ENCODE data around the gene TPBGL. TPM values are rescaled to one million over a fixed set of nuclear protein-coding genes. Genes with fewer than 3 reads are reported as not detected.

TPBGL gene
- total RNA-seq, 4 donors from 2014 or later: 0.26 to 0.40 (median 0.33) TPM; not detected in 1

- Histone ChIP-seq H3K36me3 (peaks cover 0 to 7% (median 4%) of the 10 kb centered on the region in 4 donors), H3K9me3 (no peaks in the 10 kb centered on the region), H3K4me3 (no peak overlapping the region), H3K27me3 (no peaks in the 10 kb centered on the region), H3K4me1 (peaks cover 14 to 38% (median 33%) of the 10 kb centered on the region in 4 donors), H3K27ac (replicated peaks in 1 of 4) (no peak overlapping the region)
- intact Hi-C loops (cut with DNase I): no loop called here
- no peak for TF ChIP-seq POLR2A (IDR thresholded peaks at IDR 0.05; ENCODE audit: low read depth)
- no peak for TF ChIP-seq CTCF (IDR thresholded peaks at IDR 0.05)
- TF ChIP-seq EP300 (IDR thresholded peaks at IDR 0.05): no peak
- no peak for TF ChIP-seq POLR2AphosphoS5 (IDR thresholded peaks at IDR 0.05)
- WGBS: 49% methylated on average over 10 of the region's 10 CpGs
- DNase-seq (ENCODE audit: extremely low spot score): no peak
These were observed 20.0 kb downstream of the TPBGL start for GRCh38 chr11:75260396-75261170.

DNA sequence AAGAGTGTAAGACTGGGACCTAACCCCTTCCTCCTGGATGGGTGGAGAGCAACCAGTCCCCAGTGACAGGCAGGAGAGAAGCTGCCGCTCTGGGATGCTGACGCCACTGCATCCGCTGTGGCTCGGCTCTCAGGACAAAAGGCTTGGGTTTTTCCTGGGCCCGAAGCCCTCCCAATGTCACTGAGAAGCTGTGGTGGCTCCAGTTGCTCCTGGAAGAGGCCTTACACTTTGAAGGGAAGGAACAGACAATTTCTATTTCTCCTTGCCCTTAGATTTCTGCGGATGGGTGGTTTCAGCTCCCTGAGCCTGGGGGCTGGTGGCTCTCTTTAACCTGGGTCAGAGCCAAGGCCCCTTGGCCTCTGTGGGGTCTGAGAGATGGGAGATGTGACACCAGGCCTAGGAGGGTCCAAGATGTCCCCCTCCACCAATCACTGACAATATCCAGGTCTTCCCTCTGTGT is 21.4 kb downstream of the TPBGL start:
- H3K4me1 ChIP-seq: peaks cover 14 to 42% (median 33%) of the 10 kb centered on the region in 4 donors
- H3K27ac ChIP-seq (replicated peaks in 1 of 4): no peak overlapping the region
- no peaks in the 10 kb centered on the region for H3K27me3 ChIP-seq
- DNase-seq (ENCODE audit: extremely low spot score): no peak
- intact Hi-C loops (cut with DNase I): no loop called here
- H3K36me3 ChIP-seq: peaks cover 7 to 20% (median 15%) of the 10 kb centered on the region in 4 donors
- H3K9me3 ChIP-seq: no peaks in the 10 kb centered on the region
- no peak overlapping the region for H3K4me3 ChIP-seq
- WGBS: 83% methylated on average over 6 of the region's 6 CpGs
- peak in 1 of 2 donors; percentile 20 for TF ChIP-seq POLR2AphosphoS5 (IDR thresholded peaks at IDR 0.05)
- no peak for TF ChIP-seq EP300 (IDR thresholded peaks at IDR 0.05)

- DNase-seq (ENCODE audit: extremely low spot score): no peak
- Histone ChIP-seq H3K27ac (replicated peaks in 1 of 4) (no peak overlapping the region), H3K4me3 (no peak overlapping the region), H3K27me3 (no peaks in the 10 kb centered on the region), H3K4me1 (peaks cover 14 to 42% (median 33%) of the 10 kb centered on the region in 4 donors), H3K36me3 (peaks cover 12 to 25% (median 20%) of the 10 kb centered on the region in 4 donors), H3K9me3 (no peaks in the 10 kb centered on the region)
- intact Hi-C loops (cut with DNase I): no loop called here
- TF ChIP-seq POLR2A (IDR thresholded peaks at IDR 0.05; ENCODE audit: low read depth): no peak
- no peak for TF ChIP-seq POLR2AphosphoS5 (IDR thresholded peaks at IDR 0.05)
- TF ChIP-seq EP300 (IDR thresholded peaks at IDR 0.05): no peak
- TF ChIP-seq CTCF (IDR thresholded peaks at IDR 0.05): no peak
- 92% methylated on average over 4 of the region's 4 CpGs for WGBS
These were observed 21.9 kb downstream of the TPBGL start for GRCh38 chr11:75262436-75262835.

GRCh38 chr11:75262961-75263852 is 22.6 kb downstream of the TPBGL start:
- TF ChIP-seq POLR2AphosphoS5 (IDR thresholded peaks at IDR 0.05) (peak in 1 of 2 donors; percentile 53), EP300 (IDR thresholded peaks at IDR 0.05) (no peak), CTCF (IDR thresholded peaks at IDR 0.05) (no peak)
- Histone ChIP-seq H3K27me3 (no peaks in the 10 kb centered on the region), H3K9me3 (no peaks in the 10 kb centered on the region), H3K4me1 (peaks cover 14 to 42% (median 33%) of the 10 kb centered on the region in 4 donors), H3K4me3 (no peak overlapping the region), H3K27ac (replicated peaks in 1 of 4) (peak overlapping the region in 1 of 4 donors; percentile 27), H3K36me3 (peaks cover 20 to 31% (median 26%) of the 10 kb centered on the region in 4 donors)
- 73% methylated on average over 5 of the region's 17 CpGs for WGBS
- intact Hi-C loops (cut with DNase I): no loop called here
- DNase-seq (ENCODE audit: extremely low spot score): no peak

DNA sequence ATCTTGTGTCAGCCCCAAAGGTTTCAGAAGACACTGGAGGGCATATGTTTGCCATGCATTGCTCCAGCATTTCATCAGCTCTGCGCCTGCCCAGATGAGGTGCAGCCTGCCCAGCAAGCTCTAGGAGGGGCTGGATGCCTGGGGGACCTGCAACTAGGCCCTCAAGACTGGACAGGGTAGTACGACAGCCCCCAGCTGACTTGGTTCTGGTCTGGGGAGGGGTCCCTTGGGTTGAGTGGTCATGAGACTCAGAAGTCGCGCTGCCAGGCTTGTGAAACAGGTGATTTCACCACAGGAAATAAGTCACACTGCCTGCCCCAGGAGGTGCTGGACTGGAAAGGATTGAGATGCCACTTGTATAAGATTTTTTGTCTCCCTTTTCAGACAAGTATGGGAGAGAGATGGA is 23.4 kb downstream of the TPBGL start:
- no peak overlapping the region for H3K27ac ChIP-seq (replicated peaks in 1 of 4)
- WGBS: 87% methylated on average over 3 of the region's 4 CpGs
- intact Hi-C loops (cut with DNase I): no loop called here
- H3K9me3 ChIP-seq: no peaks in the 10 kb centered on the region
- no peak for DNase-seq (ENCODE audit: extremely low spot score)
- no peak overlapping the region for H3K4me3 ChIP-seq
- peaks cover 14 to 42% (median 33%) of the 10 kb centered on the region in 4 donors for H3K4me1 ChIP-seq
- no peaks in the 10 kb centered on the region for H3K27me3 ChIP-seq
- TF ChIP-seq POLR2A (IDR thresholded peaks at IDR 0.05; ENCODE audit: low read depth) (no peak), EP300 (IDR thresholded peaks at IDR 0.05) (no peak), POLR2AphosphoS5 (IDR thresholded peaks at IDR 0.05) (peak in 1 of 2 donors; percentile 6)
- peaks cover 24 to 37% (median 32%) of the 10 kb centered on the region in 4 donors for H3K36me3 ChIP-seq
